RKO (cell line): ENCODE results near the gene BPTF.
A peak's percentile ranks its signal among the peaks of the same experiment; 100 is the strongest.
"Not testable (repeated sequence)": the region's sequence is repeated elsewhere in the genome, so short reads cannot be mapped to it uniquely, and the experiment has no call there.

ENCODE experiments used
- DNase-seq: peaks from one replicate; pipeline ENCODE4 v3.0.0-alpha.2; 2016; ENCODE audit warnings: low spot score

The BPTF gene

DNA sequence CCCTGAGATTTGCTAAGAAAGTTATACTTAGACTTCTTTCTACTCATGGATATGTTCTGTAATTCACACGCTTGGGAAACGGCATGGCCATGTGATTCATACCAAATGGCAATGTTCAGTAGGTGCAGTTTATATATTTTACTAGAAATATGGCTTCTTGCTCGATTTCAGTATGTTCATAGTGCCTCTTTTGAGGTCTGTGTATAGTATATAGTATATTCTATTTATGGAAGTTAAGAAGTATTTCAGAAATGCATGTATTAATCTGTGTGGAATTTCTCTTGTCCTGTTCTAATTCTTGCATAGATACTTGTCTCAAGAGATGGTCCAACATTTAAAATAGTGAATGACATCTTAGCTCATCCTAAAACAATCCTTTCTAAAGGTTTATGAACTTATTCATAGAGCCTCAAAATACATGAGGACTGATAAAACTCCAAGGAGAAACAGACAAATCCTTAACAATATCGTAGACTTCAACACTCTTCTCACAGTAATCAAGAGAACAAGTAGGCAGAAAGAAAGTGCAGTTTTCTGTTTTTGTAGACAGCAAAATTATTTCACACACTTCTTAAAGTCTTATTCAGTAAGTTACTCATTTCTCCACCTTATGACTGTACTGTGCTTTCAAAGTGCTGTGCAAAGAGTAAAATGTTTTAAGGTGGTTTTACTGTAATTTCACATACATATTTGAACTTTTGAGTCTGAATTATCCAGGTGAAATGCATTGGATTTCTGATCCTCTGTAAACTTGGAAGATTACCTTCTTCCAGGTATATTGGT lies 11.1 kb downstream of the BPTF start:
- no peak for DNase-seq

DNA sequence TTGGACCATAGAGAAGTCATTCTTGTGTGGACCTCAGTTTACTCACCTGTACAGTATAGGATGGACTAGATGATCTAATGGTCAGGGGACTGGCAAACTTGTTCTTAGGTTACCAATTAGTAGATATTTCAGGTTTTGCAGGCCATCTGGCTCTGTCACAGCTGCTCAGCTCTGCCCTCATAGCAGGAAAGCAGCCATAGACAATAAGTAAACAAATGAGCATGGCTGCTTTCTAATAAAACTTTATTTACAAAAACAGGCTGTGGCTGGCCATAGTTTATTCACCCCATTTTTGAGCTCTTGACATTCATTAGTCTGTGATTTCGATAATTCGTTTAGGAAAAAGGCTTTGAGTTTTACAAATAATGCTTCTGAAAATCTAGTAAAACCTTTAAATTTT lies 12.7 kb downstream of the BPTF start:
- DNase-seq, result no peak

GRCh38 chr17:67838538-67838937 lies 13.2 kb downstream of the BPTF start:
- DNase-seq, result no peak

DNA sequence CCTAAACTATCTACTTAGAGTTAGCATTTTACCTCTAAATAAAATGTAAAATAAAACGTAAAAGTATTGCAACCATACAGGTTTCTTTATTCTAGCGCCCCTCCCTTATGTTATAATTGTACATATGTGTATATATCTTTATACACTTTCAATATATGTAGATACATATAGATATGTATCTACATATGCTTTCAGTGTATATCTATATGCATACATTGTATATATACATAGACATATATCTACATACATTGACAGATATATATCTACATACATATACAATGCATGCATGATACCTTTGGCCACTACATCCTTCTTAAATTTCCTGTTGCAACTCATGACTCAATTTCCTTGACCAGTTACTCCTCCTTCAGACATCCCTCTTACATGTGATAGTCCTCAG lies 16.7 kb downstream of the BPTF start:
- DNase-seq, result no peak

- no peak for DNase-seq
Observed at GRCh38 chr17:67842648-67843047, 17.3 kb downstream of the BPTF start.

DNA sequence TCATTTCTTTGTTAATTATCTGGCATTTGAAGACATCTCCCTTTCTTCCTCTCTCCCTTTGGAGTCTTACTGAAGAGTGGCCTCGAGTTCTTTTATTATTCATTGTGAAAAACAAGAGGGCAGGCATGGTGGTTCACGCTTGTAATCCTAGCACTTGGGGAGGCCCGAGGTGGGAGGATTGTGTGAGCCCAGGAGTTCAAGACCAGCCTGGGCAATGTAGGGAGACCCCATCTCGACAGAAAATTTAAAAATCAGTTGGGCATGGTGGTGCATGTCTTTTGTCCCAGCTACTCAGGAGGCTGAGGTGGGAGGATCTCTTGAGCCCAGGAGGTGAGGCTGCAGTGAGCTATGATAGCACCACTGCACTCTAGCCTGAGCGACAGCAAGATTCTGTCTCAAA lies 20.1 kb downstream of the BPTF start:
- no peak for DNase-seq

DNA sequence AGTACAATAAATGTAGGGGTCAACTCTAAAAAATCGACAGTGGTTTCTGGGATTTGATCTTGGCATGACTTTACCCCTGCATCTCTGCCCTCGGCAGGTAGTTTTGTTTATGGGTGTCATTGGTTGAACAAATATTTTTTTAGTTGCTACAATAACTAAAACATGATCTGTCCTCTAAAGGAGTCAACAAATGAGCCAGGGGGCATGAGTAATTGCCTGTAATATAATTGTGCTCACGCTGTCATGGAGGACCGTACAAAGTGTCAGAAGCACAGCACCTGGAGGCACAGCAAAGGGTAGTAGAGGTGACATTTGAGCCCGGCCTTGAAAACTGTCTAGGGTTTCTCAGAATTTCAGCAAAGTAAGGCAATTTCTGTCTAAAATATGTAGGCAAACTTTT lies 22.9 kb downstream of the BPTF start:
- not testable (repeated sequence) for DNase-seq

DNA sequence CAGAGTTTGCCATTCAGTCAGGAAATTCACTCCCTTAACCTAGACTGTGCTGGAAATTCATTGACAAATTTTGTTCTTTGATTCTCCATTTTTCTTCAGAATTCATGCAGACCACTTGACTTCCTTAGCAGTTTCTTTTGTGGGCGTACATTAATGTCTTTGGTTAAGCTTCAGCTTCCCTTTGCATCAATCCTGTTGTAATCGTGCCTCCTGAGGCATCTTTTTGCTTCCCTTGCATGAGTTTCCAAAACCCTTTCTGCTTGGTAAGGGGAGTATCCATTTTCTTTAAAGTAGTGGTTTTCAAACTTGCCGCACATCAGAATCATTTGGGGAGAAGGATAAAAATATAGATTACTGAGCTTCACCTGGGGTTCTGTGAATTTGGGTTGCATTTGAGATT lies 23.5 kb downstream of the BPTF start:
- DNase-seq, result not testable (repeated sequence)

GRCh38 chr17:67850991-67851631 lies 25.8 kb downstream of the BPTF start:
- no peak for DNase-seq

- DNase-seq, result no peak
Observed at GRCh38 chr17:67853703-67854102, 28.4 kb downstream of the BPTF start.

DNA sequence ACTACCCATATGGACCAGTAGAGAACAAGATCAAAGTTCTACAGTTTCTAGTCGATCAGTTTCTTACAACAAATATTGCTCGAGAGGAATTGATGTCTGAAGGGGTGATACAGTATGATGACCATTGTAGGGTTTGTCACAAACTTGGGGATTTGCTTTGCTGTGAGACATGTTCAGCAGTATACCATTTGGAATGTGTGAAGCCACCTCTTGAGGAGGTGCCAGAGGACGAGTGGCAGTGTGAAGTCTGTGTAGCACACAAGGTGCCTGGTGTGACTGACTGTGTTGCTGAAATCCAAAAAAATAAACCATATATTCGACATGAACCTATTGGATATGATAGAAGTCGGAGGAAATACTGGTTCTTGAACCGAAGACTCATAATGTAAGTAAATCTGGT lies 29.1 kb downstream of the BPTF start:
- DNase-seq, result no peak

DNA sequence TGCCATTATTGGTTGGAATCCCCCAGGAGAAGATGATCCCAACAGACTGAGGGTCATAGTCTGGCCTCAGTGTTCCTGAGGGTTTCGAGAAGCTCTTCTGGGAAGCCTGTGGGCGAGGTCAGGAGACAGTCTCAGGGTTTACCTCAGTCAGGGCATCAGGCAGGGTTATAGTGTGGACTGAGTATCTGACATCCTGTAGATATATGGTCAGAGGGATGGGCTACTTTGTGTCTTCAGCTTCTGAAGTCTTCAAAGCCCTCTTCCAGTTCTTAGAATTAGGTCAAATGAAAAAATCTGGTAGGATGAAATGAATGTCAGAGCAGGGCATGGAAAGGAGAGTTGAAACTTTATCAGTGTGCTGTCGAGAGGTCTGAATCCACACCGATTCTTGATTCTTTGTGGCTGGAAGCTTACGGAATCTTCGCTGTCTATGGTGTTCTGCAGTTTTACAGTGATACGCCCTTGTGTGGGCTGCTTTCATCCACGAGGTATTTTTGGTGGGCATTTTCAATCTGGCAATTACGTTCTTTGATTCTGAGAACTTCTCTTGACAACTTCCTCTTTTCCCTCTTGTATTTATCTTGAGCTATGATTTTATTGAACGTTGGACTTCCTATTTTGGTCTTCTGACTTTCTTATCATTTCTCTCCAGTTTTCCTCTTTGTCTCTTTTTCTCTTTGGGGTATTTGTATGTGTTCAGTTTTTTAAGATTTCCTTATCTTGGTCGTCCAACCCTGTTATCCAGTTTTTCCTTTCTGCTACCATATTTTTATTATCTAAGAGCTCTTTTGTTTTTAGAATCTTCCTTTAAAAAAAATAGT lies 30.4 kb downstream of the BPTF start:
- DNase-seq, result no peak

DNA sequence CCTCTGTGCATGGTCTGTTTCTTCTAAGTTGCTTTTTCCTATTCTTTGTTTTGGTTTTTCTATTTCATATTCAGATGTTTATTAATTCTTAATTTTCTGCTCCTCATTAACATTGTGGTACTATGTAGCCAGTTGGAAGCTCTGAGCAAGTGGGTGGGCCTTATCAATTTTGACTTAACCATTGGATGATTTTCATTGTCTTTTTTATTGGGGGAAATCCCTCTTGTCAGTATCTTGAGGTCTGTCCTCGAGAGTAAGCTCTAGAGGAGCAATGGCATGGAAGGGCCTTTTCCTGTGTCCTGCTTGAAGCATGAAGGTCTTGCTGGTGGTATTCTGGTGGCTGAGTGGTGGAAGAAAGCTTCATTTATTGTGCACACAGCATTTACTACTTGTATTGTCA lies 31.1 kb downstream of the BPTF start:
- DNase-seq, result not testable (repeated sequence)

DNA sequence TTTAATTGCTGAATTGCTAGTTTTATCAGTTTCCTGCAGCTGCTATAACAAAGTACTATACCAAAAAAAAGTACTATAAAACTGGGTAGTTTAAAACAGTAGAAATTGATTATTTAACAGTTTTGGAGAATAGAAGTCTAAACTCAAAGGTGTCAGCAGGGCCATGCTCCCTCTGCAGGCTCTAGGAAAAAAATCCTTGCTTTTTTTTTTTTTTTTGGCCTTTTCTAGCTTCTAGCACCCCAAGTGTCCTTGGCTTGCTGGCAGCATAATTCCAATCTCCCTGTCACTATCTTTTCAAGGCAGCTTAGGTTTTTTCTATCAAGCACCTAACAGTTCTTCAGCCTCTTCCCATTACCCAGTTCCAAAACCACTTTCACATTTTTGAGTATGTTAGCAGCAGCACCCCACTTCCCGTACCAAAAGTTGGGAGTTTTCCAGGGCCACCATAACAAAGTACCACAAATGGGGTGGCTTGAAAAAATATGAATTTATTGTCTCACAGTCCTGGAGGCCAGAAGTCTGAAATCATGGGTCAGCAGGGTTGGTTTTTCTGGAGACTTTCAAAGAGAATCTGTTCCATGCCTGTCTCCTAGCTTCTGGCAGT lies 37.4 kb downstream of the BPTF start:
- peak; percentile 30 for DNase-seq

- DNase-seq, result no peak
Observed at GRCh38 chr17:67863624-67864247, 38.4 kb downstream of the BPTF start.

- no peak for DNase-seq
Observed at GRCh38 chr17:67865438-67865837, 40.1 kb downstream of the BPTF start.

GRCh38 chr17:67867591-67867990 lies 42.3 kb downstream of the BPTF start:
- no peak for DNase-seq

DNA sequence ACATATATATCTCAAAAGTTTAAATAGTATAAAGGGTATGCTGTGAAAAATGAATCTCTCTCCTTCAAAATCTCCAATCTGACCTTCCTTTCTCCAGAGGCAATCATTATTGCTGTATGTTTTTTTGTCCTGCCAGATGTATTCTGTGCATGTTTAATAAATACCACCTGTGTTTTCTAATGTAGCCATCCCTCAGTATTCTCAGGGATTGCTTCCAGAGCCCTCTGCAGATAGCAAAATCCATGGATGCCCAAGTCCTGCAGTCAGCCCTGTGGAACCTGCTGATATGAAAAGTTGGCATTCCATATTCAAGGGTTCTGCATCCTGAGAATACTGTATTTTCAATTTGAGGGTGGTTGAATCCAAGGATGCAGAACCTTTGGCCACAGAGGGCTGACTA lies 42.9 kb downstream of the BPTF start:
- DNase-seq, result no peak

GRCh38 chr17:67879662-67880061 lies 54.4 kb downstream of the BPTF start:
- DNase-seq, result no peak

GRCh38 chr17:67881083-67881482 lies 55.8 kb downstream of the BPTF start:
- no peak for DNase-seq

GRCh38 chr17:67884741-67885140 lies 59.4 kb downstream of the BPTF start:
- no peak for DNase-seq

GRCh38 chr17:67891481-67892119 lies 66.3 kb downstream of the BPTF start:
- peak; percentile 61 for DNase-seq
